Stomach (tissue), 9 donors: ENCODE measurements around the gene FOXK2. TPM values are rescaled to one million over a fixed set of nuclear protein-coding genes. Genes with fewer than 3 reads are reported as not detected.
"Not testable (repeated sequence)": the region's sequence is repeated elsewhere in the genome, so short reads cannot be mapped to it uniquely, and the experiment has no call there.

Experiments used
- DNase-seq, 2 donors: peaks; one replicate each; pipeline versions ENCODE4 v3.0.0 to v3.0.0-alpha.2; 2013 to 2019
- H3K27ac ChIP-seq, 5 donors: fragments of 200-600 bp in 4 of 5; sonication (generic) in 4 of 5; one replicate each; pipeline ENCODE4 v1.5.1; 2013 to 2019; ENCODE audit warnings: mild to moderate bottlenecking in 1 of 5, moderate library complexity in 1 of 5
- H3K27me3 ChIP-seq, 3 donors: fragments of 200-600 bp; sonication (generic); one replicate each; pipeline ENCODE4 v1.5.1; 2017 to 2019; ENCODE audit warnings: mixed run types in 1 of 3
- H3K36me3 ChIP-seq, 4 donors: fragments of 200-600 bp; sonication (generic); 1 replicate in 3 of 4; 2 replicates in 1 of 4; pipeline ENCODE4 v1.5.1; 2016 to 2019
- H3K4me1 ChIP-seq, 4 donors: fragments of 200-600 bp; sonication (generic); one replicate each; pipeline ENCODE4 v1.5.1; 2016 to 2019
- H3K4me3 ChIP-seq, 4 donors: fragments of 200-600 bp; sonication (generic) in 3 of 4; one replicate each; pipeline ENCODE4 v1.5.1; 2016 to 2019; ENCODE audit warnings: mild to moderate bottlenecking in 1 of 4
- H3K9me3 ChIP-seq, 4 donors: fragments of 200-600 bp; sonication (generic); one replicate each; pipeline ENCODE4 v1.5.1; 2016 to 2019
- EP300 ChIP-seq: sonication (generic); formaldehyde crosslinking; IDR thresholded peaks from one replicate; pipeline ENCODE4 v1.6.1; 2017; ENCODE audit warnings: antibody characterized with exemption
- POLR2A ChIP-seq, 4 donors: fragments of 450-650 bp; IDR thresholded peaks; one replicate each; pipeline ENCODE4 v1.6.1; 2016; ENCODE audit warnings: antibody characterized with exemption in 4 of 4, control low read depth in 2 of 4, mild to moderate bottlenecking in 1 of 4, moderate library complexity in 1 of 4
- POLR2AphosphoS5 ChIP-seq, 3 donors: sonication (generic); formaldehyde crosslinking; IDR thresholded peaks; one replicate each; pipeline ENCODE4 v1.6.1; 2016; ENCODE audit warnings: antibody characterized with exemption in 3 of 3
- WGBS, 5 donors: extraction: QIAGEN DNeasy Blood & Tissue Kit in 3 of 5; methylation state at CpG; one replicate each; pipeline versions ENCODE4 v1.1.5 to v1.1.7; 2013 to 2018; 5-methylcytosine and 5-hydroxymethylcytosine counted together
- intact Hi-C: fragments of 100-400 bp; cut with DNase I; formaldehyde crosslinking; loops from one replicate; pipeline ENCODE4 v1.15.1; 2023; ENCODE audit warnings: low total_unique reads
- polyA plus RNA-seq, 3 donors: library from polyadenylated mRNA; stranded (reverse); fragments of 200-250 nt; gene quantifications; one replicate each; pipeline ENCODE4 v1.2.3, GENCODE V29; 2013
- total RNA-seq, 5 donors: library from RNA; depleted of rRNA; stranded (reverse); fragments of >200 nt; gene quantifications; one replicate each; pipeline versions ENCODE4 v1.1.0 to v1.2.3, GENCODE V29; 2014 to 2016
- TF ChIP-seq, protein P1 (sequence below), 7 experiments: fragments of 450-650 bp in 4 of 7; fragments of 200-600 bp in 3 of 7; sonication (generic) in 3 of 7; IDR thresholded peaks; one replicate each; pipeline ENCODE4 v1.5.1; 2016 to 2019; ENCODE audit warnings: antibody characterized with exemption in 7 of 7, control low read depth in 2 of 7, mild to moderate bottlenecking in 1 of 7
- donor health status: healthy with polysubstance abuse.
- donor health status: Bipolar disorder and iron deficiency.
- donor health status: healthy.

The FOXK2 gene
- total and polyA plus RNA-seq, 8 donors: 12.8 to 71.8 (median 31.9) TPM

DNA sequence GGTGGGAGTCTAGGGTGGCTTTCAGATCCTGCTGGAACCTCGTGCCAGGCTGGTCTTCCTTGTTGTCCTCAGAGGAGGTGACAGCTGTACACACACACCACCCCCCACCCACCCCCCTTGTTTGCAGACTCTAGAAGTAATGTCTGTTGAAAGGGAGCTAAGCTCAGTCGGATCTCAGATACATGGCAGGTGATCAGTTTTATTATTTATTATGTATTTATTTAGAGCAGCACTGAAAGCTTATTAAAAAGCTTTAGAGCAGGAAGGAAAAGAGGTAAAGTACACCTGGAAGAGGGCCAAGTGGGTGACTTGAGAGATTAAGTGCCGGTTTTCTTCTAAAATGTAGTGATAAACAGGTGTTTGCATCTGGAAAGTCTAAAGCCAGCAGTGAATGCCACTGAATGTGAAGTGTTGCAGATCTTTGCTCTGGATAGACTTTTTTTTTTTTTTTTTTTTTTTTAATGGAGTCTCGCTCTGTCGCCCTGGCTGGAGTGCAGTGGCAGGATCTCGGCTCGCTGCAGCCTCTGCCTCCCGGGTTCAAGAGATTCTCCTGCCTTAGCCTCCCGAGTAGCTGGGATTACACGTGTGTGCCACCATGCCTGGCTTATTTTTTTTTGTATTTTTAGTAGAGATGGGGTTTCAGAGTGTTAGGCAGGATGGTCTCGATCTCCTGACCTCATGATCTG, 40.2 kb downstream of the FOXK2 start:
- Histone ChIP-seq H3K4me3 (no peak overlapping the region), H3K27me3 (no peaks in the 10 kb centered on the region), H3K27ac (peak overlapping the region in 3 of 5 donors; percentile 4 to 46 (median 31)), H3K36me3 (peaks cover 0 to 2% (median 1%) of the 10 kb centered on the region in 4 donors), H3K4me1 (peaks cover 47 to 76% (median 60%) of the 10 kb centered on the region in 4 donors), H3K9me3 (no peaks in the 10 kb centered on the region)
- 19 to 41% (median 30%) methylated on average over 11 of the region's 11 CpGs for WGBS, 5 donors
- peak in 1 of 2 donors; percentile 71 for DNase-seq
- intact Hi-C loops: loop anchor here (10.0 kb wide), 1 partner anchor 65 kb away; no protein-coding TSS in a partner anchor
- TF ChIP-seq, protein P1, sequence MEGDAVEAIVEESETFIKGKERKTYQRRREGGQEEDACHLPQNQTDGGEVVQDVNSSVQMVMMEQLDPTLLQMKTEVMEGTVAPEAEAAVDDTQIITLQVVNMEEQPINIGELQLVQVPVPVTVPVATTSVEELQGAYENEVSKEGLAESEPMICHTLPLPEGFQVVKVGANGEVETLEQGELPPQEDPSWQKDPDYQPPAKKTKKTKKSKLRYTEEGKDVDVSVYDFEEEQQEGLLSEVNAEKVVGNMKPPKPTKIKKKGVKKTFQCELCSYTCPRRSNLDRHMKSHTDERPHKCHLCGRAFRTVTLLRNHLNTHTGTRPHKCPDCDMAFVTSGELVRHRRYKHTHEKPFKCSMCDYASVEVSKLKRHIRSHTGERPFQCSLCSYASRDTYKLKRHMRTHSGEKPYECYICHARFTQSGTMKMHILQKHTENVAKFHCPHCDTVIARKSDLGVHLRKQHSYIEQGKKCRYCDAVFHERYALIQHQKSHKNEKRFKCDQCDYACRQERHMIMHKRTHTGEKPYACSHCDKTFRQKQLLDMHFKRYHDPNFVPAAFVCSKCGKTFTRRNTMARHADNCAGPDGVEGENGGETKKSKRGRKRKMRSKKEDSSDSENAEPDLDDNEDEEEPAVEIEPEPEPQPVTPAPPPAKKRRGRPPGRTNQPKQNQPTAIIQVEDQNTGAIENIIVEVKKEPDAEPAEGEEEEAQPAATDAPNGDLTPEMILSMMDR (IDR thresholded peaks at IDR 0.05): no peak
- TF ChIP-seq POLR2AphosphoS5 (IDR thresholded peaks at IDR 0.05) (no peak), EP300 (no peak), POLR2A (IDR thresholded peaks at IDR 0.05) (no peak)

DNA sequence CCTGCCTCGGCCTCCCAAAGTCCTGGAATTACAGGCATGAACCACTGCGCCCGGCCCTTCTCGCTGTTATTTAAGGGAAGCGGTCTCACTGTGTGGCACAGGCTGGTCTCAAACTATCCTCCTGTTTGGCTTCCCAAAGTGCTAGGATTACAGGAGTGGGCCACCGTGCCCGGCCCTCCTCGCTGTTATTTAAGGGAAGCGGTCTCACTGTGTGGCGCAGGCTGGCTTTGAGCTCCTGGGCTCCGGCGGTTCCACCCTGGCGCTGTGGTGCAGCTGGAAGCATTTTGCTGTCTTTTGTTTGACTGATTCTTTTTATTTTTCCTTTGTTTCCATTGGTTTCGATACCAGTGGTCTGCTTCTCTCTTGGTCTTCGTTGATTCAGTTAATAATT, 40.7 kb downstream of the FOXK2 start:
- Histone ChIP-seq H3K4me3 (no peak overlapping the region), H3K27ac (peak overlapping the region in 2 of 5 donors; percentile 4 to 46), H3K36me3 (peaks cover 0 to 7% (median 7%) of the 10 kb centered on the region in 4 donors), H3K27me3 (no peaks in the 10 kb centered on the region), H3K4me1 (peaks cover 47 to 76% (median 58%) of the 10 kb centered on the region in 4 donors), H3K9me3 (no peaks in the 10 kb centered on the region)
- TF ChIP-seq, protein P1 (IDR thresholded peaks at IDR 0.05): no peak
- TF ChIP-seq POLR2AphosphoS5 (IDR thresholded peaks at IDR 0.05): no peak
- no peak for TF ChIP-seq EP300
- no peak for TF ChIP-seq POLR2A (IDR thresholded peaks at IDR 0.05)
- WGBS, 5 donors: 78 to 91% (median 86%) methylated on average over 12 to 15 of the region's 15 CpGs
- no peak for DNase-seq
- intact Hi-C loops: no loop called here

DNA sequence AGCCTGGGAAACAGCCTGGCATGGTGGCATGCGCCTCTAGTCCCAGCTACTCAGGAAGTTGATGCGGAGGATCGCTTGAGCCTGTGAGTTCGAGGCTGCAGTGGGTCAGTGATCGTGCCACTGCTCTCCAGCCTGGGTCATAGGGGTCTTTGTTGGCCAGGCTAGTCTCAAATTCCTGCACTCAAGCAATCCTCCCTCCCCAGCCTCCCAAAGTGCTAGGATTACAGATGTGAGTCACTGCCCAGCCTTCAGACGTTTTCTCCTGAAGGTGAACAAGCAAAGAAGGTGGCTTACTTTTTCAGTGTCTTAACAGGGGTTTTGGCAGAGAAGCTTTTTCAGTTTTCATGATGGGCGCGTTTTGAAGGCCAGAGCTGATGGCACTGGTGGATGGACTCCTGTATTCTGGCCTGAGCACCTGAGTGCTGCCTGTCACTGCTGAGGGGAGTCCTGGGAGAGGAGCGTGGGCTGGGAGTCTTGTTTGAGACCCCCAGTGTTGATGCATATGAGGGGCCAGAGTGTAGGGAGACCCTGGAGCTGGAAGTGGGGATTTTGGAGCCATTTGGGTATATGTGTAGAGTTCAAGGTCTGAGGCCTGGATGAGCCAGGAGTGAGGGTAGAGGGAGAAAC, 41.4 kb downstream of the FOXK2 start:
- no peak for DNase-seq
- no peaks in the 10 kb centered on the region for H3K27me3 ChIP-seq
- H3K4me3 ChIP-seq: no peak overlapping the region
- 81 to 89% (median 86%) methylated on average over 9 of the region's 9 CpGs for WGBS, 5 donors
- peaks cover 49 to 80% (median 61%) of the 10 kb centered on the region in 4 donors for H3K4me1 ChIP-seq
- no peaks in the 10 kb centered on the region for H3K9me3 ChIP-seq
- no peak for TF ChIP-seq EP300
- TF ChIP-seq POLR2A (IDR thresholded peaks at IDR 0.05): no peak
- no peak for TF ChIP-seq POLR2AphosphoS5 (IDR thresholded peaks at IDR 0.05)
- TF ChIP-seq, protein P1 (IDR thresholded peaks at IDR 0.05): no peak
- H3K36me3 ChIP-seq: peaks cover 0 to 13% (median 11%) of the 10 kb centered on the region in 4 donors
- intact Hi-C loops: no loop called here
- no peak overlapping the region for H3K27ac ChIP-seq

DNA sequence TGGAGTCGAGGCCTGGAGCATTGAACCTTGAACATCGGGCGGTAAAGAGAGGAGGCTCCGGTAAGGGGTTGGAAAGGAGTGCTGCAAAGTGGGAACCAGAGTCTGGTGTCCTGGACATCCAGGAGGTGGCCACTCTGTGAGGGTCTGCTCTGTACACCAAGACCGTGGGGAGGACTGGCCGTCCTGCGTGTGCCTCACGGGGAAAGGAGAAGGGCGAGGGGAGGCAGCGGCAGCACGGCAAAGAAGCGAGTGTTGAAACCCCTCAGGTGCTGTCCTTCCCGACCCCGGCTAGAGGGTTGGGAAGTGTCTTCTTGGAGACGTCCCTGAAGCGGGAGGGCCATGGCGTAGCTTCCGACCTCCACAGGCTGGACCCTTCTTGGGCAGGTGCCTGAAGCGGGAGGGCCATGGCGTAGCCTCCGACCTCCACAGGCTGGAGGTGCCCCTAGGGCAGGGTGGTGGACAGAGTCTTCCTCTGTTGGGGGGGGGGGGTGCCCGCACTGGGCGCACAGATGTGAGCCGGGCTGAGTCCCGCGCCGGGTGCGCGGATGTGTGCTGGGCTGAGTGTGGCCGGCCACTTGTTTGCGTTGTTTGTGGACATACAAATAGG, 42.0 kb downstream of the FOXK2 start:
- 88 to 91% (median 90%) methylated on average over 24 to 31 of the region's 31 CpGs for WGBS, 5 donors
- Histone ChIP-seq H3K4me3 (no peak overlapping the region), H3K9me3 (no peaks in the 10 kb centered on the region), H3K4me1 (peaks cover 55 to 86% (median 67%) of the 10 kb centered on the region in 4 donors), H3K27me3 (no peaks in the 10 kb centered on the region), H3K36me3 (peaks cover 1 to 18% (median 16%) of the 10 kb centered on the region in 4 donors), H3K27ac (no peak overlapping the region)
- TF ChIP-seq, protein P1 (IDR thresholded peaks at IDR 0.05): no peak
- TF ChIP-seq POLR2AphosphoS5 (IDR thresholded peaks at IDR 0.05) (no peak), POLR2A (IDR thresholded peaks at IDR 0.05) (no peak), EP300 (no peak)
- intact Hi-C loops: no loop called here
- DNase-seq: no peak

DNA sequence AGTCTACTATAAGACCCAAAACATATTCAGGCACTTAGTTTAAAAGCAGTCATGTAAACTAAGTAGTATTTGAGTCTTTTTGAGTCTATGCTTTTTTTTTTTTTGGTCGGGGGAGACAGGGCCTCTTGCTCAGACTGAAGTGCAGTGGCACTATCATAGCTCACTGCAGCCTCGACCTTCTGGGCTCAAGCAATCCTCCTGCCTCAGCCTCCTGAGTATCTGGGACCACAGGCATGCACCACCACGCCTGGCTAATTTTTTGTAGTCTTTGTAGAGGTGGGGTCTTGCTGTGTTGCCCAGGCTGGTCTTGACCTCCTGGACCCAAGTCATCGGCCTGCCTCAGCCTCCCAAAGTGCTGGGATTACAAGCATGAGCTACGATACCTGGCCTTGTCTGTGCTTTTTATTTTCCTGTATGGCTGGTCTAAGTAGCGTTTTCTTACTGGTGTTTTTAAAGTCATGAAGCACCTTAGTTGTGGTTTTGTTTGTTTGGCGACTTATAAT, 43.2 kb downstream of the FOXK2 start:
- intact Hi-C loops, H3K27me3 ChIP-seq, H3K4me3 ChIP-seq, DNase-seq, H3K9me3 ChIP-seq: not testable (repeated sequence)
- peaks cover 66 to 99% (median 78%) of the 10 kb centered on the region in 4 donors for H3K4me1 ChIP-seq
- WGBS, 5 donors: 79 to 87% (median 85%) methylated on average over 6 to 7 of the region's 7 CpGs
- peak overlapping the region in 1 of 5 donors; percentile 54 for H3K27ac ChIP-seq
- peaks cover 9 to 29% (median 28%) of the 10 kb centered on the region in 4 donors for H3K36me3 ChIP-seq
